Fibroblast of gingiva (primary cell): Measurements from ENCODE around the gene C7orf57.

Experiments used
- DNase-seq: peaks from one replicate; pipeline ENCODE4 v3.0.0-alpha.2; 2011; ENCODE audit warnings: low read depth

The C7orf57 gene

DNA sequence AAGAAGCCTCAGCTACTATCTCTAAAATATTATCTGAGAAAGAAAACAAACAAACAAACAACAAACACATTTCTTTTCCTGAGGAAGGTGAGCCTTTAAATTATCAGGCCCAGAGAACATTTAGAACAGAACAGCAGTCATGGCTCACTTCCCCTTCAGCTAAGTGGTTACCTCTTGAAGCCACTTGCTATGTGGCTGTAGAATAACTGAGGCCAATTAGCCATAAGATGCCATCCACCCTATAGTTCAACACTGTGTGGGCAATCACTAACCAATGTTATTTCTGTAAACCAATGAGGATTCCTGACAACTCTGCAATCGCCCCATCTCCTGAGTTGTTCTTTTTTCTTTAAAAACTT is 50.1 kb downstream of the C7orf57 start:
- DNase-seq = no peak

DNA sequence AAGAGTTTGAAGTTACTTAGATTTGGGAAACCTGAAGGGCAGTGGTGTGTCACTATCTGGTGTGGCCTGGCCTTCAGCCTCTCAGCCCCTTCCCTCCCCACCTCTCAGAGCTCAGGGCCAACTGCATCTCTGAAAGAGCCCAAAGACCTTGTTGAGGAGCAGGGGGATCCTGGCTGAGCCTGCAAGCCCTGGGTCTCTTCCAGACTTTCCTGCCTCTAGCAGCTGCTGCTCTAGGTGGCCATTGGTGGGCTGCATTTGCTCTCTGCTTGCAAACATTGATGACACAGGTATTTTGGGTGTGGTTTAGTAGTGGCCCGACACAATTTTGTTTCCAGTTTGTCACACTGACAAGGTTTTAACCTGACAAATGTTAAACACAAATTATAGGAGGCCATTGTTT is 50.6 kb downstream of the C7orf57 start:
- DNase-seq = no peak

DNA sequence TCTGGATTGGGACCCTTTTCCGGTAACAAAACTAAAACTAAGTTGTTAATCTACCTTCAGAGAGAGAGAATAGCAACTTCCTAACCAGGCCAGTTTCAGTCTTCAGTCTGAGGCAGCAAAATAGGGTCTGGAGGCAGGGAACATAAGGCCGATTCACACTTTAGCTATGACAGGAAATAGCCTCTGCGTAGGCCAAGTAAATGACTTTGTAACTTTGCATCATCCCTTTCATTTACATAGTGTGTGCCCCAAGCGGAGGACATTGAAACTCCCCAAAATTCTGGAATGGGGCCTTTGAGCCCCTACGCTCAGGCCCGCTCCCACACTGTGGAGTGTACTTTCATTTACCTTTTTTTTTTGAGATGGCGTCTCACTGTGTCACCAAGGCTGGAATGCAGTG is 52.0 kb downstream of the C7orf57 start:
- peak; percentile 72 for DNase-seq

DNA sequence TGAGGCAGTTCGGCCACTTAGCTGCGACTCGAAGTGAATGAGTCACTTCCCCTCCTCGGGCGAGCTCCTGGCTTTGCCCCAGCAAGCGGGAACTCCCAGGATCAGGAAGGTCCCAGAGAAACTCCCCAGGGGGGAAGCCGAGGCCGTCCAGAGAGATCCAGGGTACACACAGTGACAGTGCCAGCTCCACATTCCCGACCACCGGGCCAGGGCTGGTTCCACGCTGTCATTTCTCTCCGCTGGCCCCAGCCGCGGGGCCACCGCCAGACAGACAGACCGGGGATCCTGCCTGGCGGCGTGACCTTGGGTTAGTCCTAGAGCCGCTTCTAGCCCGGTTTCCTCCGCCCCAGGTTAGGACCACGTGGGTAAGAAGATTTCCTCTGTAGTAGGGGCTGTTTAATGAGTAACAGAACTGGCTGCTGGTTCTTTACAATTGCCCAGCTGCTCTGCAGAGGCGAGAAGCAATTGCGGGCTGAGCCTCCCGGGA is 53.3 kb downstream of the C7orf57 start:
- peak; percentile 97 for DNase-seq

DNA sequence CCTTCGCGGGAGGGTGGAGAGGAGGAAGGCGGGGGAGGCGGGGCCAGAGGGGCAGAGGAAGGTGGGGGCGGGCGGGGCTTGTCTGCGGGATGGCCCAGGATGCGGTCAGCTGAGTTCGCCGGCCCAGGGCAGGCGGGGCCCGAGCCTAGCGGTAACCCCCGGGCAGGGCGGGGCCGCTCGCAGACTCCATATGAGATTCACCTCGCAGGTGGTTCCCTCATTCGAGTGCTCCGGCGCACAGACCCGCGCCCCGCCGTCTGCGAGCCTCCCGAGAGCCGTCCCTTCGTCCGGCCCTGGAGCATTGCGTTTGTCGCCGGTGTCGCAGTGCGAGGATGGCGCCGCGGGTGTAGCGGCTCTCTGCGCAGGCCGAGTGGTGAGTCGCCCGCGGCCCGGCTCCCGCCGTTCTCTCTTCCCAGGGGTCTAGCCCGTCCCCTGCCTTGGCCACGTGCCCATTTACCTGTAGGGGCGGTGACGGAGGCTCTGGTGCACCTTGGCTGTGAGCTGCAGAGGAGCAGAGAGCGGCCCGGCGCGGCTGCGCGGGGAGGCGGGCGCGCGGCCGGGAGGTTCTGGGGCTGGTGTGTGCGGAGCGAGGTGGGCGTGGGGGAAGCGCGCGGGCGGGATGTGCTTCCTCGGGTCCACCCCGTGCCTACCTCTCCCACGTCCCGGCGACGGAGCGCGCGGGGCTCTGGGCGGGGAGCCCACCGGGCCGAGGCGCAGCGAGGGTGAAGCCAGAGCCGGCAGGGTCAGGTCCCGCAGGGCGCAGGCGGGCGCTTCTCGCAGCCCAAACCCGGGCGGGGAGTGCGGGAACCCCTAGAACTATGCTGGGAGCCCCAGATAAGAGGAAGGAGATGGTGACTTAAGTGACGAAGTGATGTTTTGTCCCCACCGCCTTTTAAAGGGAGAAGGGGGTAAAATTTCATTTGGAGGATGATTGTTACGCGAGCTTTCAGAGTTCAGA is 54.0 kb downstream of the C7orf57 start, which contains the start of gene UPP1:
TSS of gene UPP1 (plus strand) at position 220 of the 958 bp plus-strand sequence. CDS start 5,519 bp downstream, outside the sequence.
- DNase-seq = no peak

DNA sequence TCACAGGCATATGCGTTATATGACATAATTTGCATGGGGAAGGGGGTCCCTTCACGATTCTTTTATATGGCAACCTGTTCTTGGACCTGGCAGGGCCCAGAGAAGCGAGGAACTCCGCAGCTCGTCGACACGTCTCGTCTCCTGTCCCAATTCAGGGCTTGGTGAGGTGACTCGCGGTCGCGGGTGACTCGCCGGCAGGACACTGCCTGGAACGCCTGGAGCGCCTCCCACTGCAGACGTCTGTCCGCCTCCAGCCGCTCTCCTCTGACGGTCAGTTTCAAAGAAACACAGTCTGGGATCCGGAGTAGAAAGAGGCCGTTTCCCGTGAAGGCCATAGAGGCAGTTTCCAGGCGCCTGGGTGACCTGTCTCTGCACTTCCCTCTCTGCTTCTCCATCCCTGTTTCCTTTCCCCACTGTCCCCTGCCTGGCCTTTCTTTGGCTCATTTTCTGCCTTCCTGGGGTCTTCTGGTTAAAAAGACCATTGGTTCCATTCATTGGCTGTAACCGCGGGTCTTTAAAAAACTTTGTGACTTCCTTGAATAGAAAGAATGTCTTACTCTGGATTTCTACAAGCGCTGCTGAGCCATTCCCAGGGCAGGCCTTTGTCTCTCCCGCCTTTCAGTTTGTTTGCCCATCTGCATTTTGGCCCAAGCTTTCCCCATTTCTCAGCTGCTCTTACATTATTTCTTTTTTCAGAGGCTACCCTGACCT is 54.9 kb downstream of the C7orf57 start:
- DNase-seq = no peak

DNA sequence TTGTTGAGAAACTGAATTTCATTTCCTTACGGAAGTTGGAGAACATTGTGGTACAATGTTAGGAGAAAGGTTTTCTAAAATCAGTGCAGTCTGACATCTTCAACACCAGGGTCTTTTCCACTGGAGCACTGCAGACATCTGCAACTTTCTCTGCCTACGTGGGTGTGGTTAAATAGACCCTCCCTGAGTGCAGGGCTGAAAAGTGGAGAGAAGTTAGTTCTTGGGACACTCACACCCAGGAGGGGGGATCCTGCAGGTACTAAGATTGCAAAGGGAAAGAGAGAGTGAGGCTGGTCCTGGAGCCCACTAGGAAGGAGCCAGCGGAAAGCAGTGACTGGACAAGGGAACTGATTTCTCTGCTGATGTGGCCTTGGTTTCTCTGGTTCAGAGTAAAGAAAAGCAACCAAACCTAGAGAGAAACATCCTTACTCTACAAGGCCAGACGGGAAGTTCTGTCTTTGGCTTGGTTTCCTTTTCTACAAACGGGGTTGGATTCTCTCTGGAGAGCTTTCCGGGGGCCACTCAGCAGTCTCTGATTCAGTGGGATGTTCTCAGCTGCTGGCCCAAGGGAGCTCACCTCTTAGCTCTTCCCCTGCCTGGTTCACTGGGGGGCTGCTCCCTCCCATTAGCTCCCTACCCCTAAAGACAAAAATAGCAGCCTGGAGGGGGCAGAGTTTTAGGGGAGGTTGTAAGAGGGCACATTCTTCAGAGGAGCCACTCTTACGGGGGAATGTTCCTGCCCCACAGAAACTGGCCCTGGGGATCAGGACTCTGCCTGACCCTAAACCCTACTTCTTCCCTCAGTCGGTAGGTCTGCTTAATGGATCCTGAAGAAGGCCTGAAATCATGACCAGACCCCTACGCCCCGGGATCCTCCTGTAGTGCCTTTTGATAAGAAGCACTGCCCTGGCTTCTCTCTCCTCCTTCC is 56.4 kb downstream of the C7orf57 start:
- no peak for DNase-seq

DNA sequence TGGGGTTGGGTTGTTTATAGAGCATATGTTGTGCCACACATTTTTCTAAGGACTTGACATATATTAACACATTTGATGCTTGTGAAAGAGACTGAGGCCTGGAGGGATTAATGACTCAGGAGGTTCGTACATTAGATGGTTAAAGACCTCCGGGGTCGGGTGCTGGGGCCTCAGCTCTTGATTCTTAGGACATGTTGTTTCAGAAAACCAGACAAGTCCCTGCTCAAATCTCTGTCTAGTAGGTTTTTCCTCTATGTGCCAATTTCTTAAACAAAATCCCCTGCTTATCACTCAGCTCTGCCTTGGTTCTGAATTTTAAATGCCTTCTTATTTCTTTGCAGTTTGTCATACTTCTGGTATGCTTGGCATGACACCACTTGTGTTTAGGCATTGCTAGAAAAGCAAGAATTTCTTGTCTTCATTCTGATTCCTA is 59.5 kb downstream of the C7orf57 start:
- peak; percentile 63 for DNase-seq

DNA sequence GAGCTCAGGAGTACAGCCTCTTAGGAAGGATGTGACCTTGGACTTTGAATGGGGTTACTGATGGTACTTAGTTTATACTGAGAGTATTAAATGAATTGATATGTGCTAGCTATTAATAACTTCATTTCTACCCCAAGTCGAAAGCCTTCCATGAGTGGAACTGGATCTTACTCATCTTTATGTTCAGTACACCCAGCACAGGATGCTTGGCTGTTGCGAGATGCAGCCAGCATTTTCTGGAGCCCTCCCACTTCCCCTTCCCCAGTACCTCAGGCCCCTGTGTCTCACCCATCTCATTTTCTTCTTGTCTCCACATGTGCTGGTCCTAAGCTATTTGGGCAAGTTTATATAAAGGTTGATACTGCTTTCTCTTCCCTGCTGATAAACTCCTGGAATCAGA is 60.9 kb downstream of the C7orf57 start:
- DNase-seq = no peak

DNA sequence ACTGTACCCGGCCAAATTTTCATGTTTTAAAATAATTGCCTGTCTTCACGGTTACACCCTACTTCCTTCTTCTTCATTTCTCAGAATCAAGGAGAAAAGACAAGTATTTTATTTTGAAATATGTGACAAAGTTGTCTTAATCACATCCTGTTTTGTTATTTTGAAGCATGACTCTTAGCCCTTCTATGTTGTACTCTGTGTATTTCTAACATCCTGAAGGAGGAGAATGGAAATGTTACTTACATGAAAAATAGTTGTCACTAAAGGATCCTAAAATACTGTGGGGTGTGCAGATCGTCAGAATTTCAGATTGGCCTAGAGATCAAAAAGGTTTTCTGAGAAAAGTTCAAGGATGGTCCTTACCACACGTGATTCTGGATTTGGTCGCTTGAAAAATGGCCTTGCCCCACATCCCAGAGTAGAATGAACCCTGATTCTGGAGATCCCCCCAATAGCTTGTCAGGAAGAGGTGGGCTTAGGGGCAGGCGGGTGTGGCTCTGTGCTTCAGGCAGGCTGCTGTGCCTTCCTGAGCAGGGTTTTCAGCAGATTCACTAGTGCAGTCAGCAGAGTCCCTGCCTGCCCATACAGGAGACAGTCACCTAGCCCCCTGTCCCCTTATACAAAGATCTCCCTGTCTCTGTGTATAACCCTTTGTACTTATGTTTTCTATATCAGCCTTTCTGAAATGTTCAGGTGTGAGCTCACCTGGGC is 62.3 kb downstream of the C7orf57 start:
- no peak for DNase-seq

DNA sequence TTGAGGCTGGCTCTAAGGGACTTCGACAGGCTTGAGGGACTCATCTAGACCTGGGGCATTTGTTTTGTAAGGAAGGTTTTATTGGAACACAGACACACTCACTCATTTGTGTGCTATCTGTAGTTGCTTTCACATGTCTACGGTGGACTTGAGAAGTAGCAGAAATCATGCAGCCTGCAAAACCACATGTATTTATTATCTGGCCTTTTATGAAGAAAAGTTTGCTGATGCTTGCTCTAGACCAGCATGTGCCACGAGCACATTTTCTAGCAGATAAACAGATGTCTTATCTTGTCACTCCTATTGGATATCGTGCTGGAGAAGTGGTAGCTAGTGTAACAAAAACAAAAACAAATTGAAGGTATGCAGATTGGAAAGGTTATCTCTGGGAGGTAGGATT is 63.5 kb downstream of the C7orf57 start:
- DNase-seq = no peak

DNA sequence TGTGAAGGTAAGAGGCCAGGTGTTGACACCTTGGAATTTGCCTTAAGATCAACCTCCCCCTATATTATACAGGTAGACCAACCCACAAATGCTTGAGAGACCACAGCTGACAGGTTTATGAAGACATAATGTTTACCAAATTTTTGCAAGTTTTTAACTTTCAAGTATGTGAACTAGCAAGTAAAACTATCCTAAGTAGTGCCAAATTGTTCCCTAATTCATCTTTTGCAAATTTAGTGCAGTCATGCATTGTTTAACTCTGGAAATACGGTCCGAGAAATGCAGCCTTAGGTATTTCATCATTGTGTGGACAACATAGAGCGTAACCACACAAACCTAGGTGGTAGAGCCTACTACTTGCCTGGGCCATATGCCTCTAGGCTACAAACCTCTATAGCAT is 64.4 kb downstream of the C7orf57 start:
- no peak for DNase-seq

DNA sequence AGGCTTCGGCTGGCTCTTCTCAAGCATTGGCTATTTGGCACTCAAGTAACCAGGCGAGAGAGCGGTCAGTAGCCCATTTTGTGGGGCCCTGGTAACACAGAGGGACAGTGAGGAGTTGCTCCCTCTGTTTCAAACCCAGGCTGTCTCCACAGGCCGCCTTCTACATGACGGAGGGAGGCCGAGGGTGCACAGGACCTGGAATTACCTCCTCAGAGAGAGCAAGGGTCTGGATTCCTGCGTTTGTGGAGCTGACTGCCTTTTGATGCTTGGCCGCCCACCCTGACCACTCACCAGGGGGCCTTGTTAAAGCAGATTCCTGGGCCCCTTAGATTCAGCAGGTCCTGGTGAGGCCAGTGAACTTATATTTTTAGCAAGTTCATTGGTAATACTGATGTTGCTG is 66.0 kb downstream of the C7orf57 start:
- no peak for DNase-seq

DNA sequence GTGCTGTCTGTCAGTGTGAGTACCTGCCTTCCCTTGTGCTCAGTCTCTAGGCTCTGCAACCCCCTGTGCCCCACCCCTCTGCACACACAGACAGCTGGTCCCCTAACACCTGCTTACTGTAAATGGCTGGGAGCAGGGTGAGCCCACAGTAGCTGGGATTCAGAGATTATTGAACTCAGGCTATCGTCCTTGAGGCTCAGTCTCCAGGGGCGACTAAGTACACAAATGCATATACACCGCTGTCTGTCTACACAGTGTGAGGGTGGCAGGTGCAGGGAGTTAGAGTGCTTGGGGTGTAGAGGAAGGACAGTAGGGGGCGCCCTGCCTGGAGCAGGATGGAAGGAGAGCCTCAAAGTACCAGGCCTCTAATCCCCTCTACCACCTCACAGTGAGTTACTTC is 66.6 kb downstream of the C7orf57 start:
- DNase-seq = no peak

DNA sequence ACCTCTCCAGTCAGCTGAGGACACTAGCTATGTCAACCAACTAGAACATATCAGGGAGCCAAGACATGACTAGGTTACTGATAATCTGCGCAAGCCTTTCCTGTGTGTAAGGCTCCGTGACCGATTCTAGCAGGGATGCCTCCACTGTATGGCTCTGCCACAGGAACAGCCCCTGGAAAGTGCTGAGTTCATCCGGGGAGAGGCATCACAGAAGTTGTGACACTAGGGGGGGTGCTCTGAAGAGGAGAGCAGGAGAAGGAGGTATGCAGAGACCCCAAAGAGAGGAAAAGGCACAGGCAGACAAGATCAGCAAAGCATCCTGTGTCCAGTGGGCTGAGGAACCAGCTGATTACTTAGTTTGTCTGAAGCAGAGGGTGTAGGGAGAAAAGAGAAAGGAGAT is 67.2 kb downstream of the C7orf57 start:
- DNase-seq = no peak

DNA sequence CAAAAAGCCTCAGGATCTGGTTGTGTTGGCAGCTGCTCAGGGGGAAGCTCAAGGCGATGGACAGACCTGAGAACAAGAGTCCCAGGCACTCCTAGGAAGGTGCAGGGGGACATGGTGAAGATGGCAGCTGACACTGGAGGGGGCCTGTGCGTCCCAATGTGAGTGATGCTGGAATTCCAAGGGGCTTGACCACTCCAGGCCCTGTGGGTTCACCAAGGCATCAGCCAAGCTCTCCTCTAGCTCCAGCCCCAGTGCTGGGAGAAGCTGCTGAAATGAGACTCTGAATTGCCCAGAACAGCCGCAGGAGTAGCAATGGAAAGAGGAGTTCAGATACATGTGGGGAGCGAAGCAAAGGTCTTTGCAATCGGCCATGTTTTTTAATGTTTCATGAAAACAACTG is 69.7 kb downstream of the C7orf57 start:
- DNase-seq = no peak

DNA sequence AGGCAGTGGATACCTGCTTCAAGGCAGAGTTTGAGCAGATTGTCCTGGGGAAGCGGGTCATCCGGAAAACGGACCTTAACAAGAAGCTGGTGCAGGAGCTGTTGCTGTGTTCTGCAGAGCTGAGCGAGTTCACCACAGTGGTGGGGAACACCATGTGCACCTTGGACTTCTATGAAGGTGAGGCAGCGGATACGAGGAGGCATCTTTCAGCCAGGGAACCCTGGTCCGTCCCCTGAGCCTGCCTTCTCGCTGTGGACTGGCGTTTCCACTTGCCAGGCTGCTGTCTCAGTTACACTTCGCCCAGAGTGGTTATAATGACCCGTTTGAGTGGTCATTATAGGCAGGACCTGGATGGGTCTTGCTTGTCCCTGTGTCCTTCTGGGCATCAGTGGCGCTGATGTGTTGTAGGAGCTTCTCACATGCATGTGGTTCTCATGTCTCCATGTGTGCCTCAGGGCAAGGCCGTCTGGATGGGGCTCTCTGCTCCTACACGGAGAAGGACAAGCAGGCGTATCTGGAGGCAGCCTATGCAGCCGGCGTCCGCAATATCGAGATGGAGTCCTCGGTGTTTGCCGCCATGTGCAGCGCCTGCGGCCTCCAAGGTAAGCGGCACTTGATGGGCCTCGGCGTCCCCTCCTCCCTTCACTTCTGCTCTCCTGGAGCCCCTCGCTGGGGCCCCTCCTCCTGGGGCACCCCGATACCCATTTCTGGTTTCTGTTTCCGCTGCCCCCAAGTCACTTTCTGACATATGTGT is 71.7 kb downstream of the C7orf57 start:
- no peak for DNase-seq

DNA sequence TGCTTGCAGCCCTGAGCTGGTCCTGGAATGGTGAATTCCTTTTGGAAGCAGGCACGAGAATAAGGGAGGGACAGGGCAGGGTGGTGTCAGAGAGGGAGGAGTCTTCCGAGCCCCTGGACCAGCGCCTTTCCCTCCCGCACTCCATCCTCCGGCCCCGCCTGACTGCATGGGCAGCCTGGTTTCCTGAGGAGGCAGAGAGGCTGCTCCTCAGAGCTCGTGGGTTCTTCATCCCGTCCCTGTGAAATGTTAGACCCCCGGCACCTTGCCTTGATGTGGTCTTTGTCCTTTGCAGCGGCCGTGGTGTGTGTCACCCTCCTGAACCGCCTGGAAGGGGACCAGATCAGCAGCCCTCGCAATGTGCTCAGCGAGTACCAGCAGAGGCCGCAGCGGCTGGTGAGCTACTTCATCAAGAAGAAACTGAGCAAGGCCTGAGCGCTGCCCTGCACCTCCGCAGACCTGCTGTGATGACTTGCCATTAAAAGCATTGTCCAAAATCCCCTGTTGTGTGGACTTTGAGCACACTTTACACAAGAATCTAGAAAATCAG is 72.7 kb downstream of the C7orf57 start:
- no peak for DNase-seq

DNA sequence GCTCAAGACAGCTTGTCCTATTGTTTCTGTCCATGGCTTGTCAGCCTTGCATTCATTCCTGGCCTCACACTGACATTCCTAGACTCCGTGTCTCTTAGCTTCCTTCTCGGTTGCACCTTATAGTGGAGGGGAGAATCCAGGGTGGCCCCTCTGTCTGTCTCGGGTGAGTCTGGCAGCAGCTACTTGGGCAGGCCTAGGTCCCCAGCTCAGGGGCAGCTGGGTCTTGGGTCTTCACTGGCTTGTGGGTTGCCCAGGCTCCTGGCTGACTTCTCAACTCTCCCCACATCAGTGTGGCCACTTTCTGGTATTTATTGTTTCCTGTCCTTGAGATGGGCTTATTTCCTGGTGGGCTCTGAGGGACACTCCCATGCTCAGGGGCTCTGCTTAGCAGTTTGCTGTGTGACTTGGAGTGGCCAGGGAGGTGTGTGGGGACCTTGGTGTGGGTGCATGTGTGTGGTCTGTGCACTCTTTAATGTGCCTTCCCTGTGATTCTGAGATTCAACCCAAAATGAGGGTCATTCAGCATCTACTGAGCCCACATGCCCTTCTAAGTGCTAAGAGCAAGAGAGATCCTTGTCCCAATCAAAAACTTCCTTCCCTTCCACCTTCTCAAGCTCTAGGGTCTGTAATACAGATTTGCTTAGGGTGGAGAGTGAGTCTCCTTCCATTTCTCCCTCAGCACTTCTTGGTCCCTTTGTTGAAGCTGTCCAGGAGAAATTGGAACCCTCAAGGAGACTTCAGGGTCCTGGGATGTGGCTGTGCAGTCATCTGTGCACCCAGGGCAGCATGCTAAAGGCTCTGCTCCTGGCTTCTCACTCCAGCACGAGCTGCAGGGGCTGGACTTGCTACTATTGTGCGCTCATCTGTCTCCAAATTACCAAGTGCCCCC is 73.9 kb downstream of the C7orf57 start:
- DNase-seq = no peak
